Activated gamma-delta T cell (primary cell): Measurements from ENCODE around the gene SLC24A5.

Experiments
- DNase-seq: peaks from one replicate; lab custom pipeline; 2025; lab: John Stamatoyannopoulos, UW

SLC24A5 gene

GRCh38 chr15:48112242-48112641, 8.5 kb upstream of the SLC24A5 start:
- DNase-seq: no peak

DNA sequence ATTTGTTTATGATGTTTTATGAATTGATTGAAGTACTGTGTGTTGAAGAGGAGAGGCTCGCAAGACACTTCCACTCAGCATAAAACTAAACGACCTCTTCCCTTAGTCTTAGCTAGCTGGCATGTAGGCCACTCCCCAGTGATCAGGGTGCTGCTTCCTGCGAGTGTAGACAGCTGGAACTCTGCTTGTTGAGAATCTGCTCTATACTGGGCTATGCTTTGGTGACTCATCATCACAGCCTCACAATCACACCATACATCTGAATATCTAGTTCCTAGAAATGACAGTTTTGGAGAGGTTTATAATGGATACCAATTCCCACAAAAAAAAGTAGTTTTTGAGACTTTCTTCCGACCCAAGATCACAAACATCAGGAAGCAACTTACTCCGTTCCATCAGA, 1.5 kb upstream of the SLC24A5 start:
- no peak for DNase-seq

DNA sequence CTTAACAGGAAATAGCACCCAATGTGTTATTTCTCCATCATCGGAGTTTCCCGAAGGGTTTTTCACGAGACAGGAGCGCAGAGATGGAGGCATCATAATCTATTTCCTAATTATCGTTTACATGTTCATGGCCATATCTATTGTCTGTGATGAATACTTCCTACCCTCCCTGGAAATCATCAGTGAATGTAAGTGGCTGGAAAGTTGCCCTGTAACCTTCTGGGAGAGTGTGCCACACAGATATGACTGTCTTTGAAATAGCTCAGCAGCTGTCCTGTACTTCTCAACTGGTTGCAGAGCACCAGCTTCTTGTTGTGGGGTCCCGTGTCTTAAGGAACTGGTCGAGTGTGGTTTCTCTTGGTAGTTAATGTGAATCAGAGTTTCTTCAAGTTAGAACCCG, 1.1 kb downstream of the SLC24A5 start:
- DNase-seq: no peak

DNA sequence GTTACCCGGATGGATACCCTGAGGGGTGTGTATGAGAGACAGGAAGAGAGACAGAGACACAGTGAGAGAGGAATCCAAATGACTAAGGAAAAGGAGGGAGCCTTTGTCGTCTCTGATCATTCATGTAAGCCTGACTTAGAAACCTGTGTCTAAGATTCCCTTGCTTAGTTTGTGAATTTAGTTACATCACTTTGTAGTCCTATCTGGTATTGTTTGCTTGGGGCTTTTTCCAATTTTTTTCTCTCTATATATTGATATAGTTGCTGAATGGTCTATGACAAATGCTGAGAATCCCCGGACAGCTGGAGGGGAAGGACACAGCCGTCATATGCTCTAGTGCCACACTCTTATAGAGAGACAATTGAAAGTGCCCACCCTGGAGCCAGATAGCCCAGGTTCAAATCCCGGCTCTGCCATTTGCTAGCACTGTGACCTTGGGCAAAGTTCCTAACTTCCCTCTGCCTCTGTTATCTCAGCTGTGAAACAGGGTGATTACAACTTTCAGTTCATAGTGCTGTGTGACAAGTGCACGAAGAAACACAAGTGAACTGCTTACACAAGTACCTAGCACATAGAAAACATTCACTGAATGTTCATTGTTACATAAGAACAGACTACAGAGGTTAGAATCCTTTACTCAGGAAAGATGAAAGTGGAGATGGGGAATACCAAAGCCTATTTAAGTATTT, 6.0 kb downstream of the SLC24A5 start:
- DNase-seq: no peak

- no peak for DNase-seq
Measured at GRCh38 chr15:48131324-48131723, 10.5 kb downstream of the SLC24A5 start.

GRCh38 chr15:48132874-48133273, 12.1 kb downstream of the SLC24A5 start:
- no peak for DNase-seq

DNA sequence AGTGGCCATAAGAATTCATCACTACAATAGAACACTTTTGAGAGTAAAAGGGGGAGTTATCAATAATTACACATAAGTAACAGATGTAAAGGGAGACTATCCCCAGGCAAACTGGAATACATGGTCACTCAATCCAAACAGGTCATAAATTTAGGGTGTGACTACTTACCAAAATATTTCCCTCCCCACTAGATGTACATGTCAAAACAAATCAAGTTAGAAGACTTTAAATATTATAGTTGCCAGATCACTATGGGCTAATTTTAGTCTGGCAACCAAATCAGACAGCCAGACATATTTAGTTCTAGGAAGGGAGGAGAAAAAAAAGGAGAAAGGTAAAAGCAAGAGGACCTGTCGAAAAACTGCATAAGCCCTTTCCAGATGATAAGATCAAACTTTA, 23.1 kb downstream of the SLC24A5 start:
- DNase-seq: no peak

GRCh38 chr15:48144889-48145288, 24.1 kb downstream of the SLC24A5 start:
- no peak for DNase-seq

DNA sequence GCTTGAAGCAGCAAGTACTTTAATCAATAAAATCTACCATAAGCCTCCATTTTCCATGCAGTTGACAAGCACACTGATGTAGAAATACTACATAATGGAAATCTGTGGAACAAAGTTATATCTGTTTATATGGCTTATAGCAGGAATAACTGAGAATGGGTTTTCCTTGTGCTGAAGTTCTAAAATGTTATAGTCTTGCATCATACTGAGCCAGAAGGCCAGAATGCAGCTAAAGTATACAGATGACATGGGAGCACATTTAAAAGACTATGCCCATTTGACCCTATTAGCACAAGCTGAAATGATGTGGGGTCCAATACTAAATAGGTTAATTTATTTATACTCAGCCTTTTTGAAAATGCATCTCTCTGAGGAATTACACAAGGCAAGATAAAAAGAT, 25.1 kb downstream of the SLC24A5 start:
- no peak for DNase-seq

DNA sequence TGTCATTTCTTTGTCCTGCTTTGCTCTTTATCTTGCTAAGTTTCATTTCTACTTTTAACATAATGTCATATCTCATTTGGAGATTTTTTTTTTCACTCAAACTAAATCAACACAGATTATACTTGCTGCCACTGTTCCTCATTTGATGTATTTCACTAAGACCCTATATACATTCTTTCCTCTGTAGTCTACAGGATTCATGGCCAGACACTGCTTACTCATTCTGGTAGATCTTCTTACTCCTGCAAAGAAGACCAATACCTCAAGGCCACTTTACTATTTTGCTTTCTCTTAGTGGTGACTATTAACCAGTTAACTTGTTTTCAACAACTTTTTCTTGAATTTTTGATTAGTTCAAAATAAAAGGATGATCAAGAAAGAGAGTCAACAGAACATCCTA, 26.6 kb downstream of the SLC24A5 start:
- no peak for DNase-seq

DNA sequence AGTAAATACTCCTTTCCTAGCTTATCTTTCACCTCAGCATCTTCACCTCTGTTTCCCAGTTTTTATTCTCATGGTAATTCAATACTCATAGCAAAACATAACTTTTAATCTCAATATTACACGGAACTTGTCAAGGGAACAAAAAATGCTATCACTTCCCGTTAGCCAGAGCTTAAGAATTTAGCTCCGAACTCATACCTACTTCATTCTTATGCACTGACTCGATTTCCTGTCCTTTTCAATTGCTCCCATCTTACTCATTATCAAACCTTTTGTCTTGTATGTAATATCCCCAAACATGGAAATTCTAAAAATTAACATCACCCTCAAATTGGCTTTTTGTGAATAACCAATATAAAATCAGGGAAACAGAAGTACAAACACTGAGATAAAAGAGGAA, 29.1 kb downstream of the SLC24A5 start:
- no peak for DNase-seq

DNA sequence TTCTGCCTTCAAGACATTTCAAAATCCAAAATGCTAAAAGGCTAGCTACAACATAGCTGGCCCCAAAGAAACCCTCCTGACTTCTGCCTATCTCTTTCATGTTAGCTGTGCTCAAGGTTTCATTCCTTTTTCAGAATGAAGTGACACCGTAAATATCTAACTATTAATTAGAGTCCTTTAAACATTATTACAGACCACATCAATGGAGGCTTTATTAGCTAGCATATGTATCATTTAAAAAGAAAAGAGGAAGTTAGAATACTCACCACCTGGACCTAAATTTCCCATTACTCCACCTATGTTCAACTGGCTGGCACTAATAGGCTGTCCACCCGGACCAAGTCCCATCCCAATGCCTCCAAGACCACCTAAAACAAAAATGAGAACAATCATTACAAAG, 32.7 kb downstream of the SLC24A5 start:
- no peak for DNase-seq

DNA sequence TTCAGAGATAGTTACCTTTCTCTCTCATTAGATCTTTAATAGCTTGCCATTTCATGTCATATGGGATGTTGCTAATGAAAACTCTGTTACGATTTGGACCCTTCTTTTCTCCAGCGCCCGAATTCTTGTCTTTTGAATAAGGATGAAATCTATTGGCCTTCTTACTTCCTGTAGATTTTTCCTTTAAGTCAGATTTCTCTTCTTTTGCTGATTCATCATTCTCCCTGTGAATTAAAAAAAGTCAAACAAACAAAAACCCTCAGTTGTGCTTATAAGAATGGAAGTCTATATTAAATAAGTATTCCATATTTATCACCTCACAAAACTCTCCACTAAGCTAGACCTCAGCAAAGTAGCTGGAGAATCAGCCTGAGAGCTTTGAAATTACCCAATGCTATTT, 47.8 kb downstream of the SLC24A5 start:
- no peak for DNase-seq

DNA sequence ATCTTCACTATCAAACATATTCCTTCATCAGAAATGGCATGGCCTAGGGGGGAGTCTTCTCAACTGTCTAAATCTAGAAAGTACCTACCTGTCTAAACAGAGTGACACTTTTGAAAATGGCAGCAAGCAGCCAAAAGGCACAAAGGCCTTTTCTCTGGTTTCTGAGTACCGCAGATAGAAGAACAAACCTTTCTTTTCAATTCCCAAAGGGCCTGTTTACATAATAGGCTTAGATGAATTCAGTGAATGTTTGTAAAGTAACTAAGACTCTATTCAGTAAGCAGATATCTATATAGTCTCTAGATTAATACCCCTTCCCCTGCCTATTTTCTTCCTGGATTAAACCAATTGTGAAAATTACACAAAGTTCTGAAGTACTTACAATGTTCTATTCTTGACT, 50.2 kb downstream of the SLC24A5 start:
- no peak for DNase-seq

- no peak for DNase-seq
Measured at GRCh38 chr15:48175126-48175525, 54.3 kb downstream of the SLC24A5 start.

DNA sequence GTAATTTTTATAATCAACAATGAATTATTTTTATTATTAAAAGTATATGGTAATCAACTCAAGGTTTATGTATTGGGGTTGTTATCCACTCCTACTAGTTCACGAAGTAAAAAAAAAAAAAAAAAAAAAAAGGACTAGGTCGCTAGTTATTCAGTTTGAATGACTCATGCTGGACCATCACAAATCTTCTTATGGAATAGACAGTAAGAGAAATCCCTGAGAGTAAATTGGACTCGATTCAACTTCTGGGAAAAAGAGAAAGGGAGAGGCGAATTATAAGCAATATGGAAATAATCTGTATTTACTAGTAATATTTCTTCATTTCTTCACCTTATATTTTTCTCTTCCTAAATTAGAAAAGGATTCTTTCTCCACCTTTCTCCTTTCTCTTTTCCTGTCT, 55.3 kb downstream of the SLC24A5 start:
- DNase-seq: no peak

DNA sequence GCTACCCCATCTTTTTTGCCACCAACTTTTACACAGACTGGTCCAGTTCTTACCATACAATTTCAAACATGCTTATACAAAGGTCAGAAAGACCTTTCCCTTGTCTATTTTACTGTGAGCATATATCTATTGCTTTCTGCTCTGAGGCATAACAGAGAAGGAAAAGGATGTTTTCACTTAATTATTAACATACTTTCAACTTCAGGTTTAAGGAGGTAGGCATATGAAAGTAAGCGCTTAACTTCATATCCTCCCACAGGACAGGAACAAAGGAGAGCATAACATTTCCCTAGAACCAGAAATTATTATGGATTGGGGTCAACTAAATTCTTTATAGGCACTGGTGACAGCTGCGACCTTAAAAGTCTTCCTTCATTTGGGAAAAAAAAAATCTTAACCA, 56.2 kb downstream of the SLC24A5 start:
- no peak for DNase-seq

DNA sequence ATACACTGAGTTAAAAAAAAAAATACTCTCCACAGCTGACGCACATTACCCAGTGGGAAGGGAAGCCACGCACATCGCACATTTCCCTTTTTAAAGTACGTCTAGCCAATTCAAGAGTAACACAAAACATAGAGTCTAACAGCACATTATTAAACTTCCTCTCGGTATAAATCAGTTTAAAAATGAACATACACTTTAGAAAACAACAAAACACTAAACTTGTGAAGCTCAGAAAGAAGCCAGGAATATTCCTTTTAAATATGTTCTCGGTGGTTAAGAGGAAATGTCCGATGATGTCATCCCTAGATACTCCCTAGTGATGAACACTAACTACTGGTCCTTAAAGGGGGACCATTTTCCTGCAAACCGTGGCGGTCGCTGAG, 56.6 kb downstream of the SLC24A5 start:
- DNase-seq: no peak

DNA sequence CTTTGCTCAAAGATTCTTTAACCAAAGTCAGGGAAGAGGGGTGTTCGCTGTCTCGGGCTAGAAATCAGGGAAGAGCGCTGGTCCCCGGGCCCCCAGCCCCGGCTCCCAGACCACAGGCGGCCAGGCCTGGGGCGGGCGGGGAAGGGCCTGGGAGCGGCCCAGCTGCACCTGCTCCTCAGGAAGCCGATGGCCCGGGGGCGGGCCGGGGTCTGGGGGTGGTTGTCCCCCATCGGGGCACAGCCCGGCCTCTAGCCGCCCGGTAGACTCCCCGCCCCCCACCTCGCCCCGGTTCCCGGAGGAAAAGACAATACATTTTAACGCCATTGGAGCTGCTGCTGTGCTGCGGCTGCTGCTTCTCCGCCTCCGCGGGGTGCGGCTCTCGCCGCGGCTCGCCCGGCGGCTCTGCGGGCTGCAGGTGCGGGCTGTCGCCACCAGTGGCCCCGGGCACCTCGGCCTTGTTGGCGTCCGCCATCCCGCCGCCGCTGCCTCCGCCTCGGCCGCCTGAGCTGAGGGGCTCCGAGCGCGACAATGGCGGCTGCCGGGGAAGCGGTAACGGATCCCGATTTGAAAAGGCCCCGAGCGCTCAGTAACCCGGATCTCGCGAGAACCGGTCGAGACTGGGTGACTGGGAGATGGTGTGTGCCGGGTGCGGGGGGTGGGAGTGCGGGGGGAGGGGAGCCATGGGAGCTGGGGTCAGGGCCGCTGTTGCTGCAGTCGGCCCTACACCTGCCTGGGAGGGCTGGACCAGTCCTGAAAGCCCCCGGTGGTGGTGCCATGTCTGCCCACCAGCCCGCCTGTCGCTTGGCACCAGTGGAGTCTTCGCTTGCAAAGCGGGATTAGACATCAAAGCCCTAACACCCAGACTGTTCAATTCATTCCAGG, 57.2 kb downstream of the SLC24A5 start, which contains the start of gene MYEF2:
MYEF2 (minus strand) TSS at position 530 of the 882 bp plus-strand sequence; CDS start at position 472, 58 bp downstream.
- DNase-seq: peak; percentile 20

GRCh38 chr15:48178648-48178931, 57.8 kb downstream of the SLC24A5 start:
- no peak for DNase-seq

GRCh38 chr15:48182749-48183148, 62.0 kb downstream of the SLC24A5 start:
- DNase-seq: no peak

- no peak for DNase-seq
Measured at GRCh38 chr15:48185529-48185928, 64.7 kb downstream of the SLC24A5 start.

DNA sequence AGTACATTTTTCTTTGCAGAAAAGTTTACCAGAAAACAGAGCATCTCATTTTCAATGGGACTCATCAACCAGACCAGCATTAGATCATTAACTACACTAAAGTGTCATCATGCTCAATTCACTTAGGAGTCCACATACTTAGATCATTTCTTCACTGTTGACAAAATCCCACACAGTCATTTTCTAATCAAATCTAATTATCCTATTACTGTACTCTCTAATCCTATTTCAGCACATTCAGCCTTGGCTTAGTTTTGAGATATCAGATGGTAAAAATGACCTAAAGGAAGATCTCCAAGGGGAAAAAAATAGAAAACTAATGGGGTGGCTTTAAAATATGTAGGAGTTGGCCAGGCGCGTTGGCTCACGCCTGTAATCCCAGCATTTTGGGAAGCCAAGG, 65.5 kb downstream of the SLC24A5 start:
- DNase-seq: no peak
